Thoracic aorta (tissue), 2 donors: Measurements from ENCODE around the gene HLA-DRB5. TPM values are rescaled to one million over a fixed set of nuclear protein-coding genes. Genes with fewer than 3 reads are reported as not detected.
"Not testable (repeated sequence)": the region's sequence is repeated elsewhere in the genome, so short reads cannot be mapped to it uniquely, and the experiment has no call there.

Source experiments
- ATAC-seq: fragments of 150-250 bp; one replicate; pipeline ENCODE4 v1.8.0; 2017; ENCODE audit warnings: low read depth; ENCODE audit not compliant: insufficient number of reproducible peaks, low FRiP score
- DNase-seq: peaks from one replicate; pipeline ENCODE4 v3.0.0-alpha.2; 2020; ENCODE audit warnings: low spot score
- H3K27ac ChIP-seq, 2 donors: fragments of 200-600 bp; sonication (generic); 1 replicate in 1 of 2; 2 replicates in 1 of 2; pipeline ENCODE4 v1.5.1; 2016; ENCODE audit warnings: mild to moderate bottlenecking in 2 of 2, moderate library complexity in 2 of 2
- H3K27me3 ChIP-seq: fragments of 200-600 bp; sonication (generic); replicated peaks from 2 replicates; pipeline ENCODE4 v1.6.0; 2016; ENCODE audit warnings: mild to moderate bottlenecking; ENCODE audit not compliant: insufficient read depth
- H3K36me3 ChIP-seq: fragments of 200-600 bp; sonication (generic); one replicate; pipeline ENCODE4 v1.5.1; 2016
- H3K4me1 ChIP-seq, 2 donors: fragments of 200-600 bp; sonication (generic); 1 replicate in 1 of 2; 2 replicates in 1 of 2; pipeline versions ENCODE4 v1.5.1 to v1.6.0; 2016; ENCODE audit warnings: low read depth in 2 of 2, mild to moderate bottlenecking in 1 of 2; ENCODE audit not compliant: control insufficient read depth in 1 of 2
- H3K4me3 ChIP-seq: fragments of 200-600 bp; sonication (generic); 2 replicates; pipeline ENCODE4 v1.5.1; 2016; ENCODE audit warnings: mild to moderate bottlenecking
- H3K9me3 ChIP-seq: fragments of 200-600 bp; sonication (generic); 2 replicates; pipeline ENCODE4 v1.5.1; 2016
- CTCF ChIP-seq: fragments of 200-600 bp; sonication (generic); IDR thresholded peaks from one replicate; pipeline ENCODE4 v1.5.1; 2019; ENCODE audit warnings: antibody characterized with exemption
- total RNA-seq, 2 donors: library from RNA; depleted of rRNA; stranded (reverse); fragments of >200 nt; gene quantifications; one replicate each; pipeline versions ENCODE4 v1.1.0 to v1.2.3, GENCODE V29; 2016

The HLA-DRB5 gene
- total RNA-seq, 2 donors from 2014 or later = 3.4 TPM; not detected in 1

GRCh38 chr6:32558426-32559057 is 28.5 kb upstream of the HLA-DRB5 start:
- no peaks in the 10 kb centered on the region for H3K4me1 ChIP-seq
- H3K27me3 ChIP-seq = no peaks in the 10 kb centered on the region
- H3K27ac ChIP-seq = no peak overlapping the region
- H3K4me3 ChIP-seq = no peak overlapping the region
- H3K9me3 ChIP-seq = no peaks in the 10 kb centered on the region
- DNase-seq (no peak), ATAC-seq (no peak)
- no peaks in the 10 kb centered on the region for H3K36me3 ChIP-seq
- TF ChIP-seq CTCF = no peak

DNA sequence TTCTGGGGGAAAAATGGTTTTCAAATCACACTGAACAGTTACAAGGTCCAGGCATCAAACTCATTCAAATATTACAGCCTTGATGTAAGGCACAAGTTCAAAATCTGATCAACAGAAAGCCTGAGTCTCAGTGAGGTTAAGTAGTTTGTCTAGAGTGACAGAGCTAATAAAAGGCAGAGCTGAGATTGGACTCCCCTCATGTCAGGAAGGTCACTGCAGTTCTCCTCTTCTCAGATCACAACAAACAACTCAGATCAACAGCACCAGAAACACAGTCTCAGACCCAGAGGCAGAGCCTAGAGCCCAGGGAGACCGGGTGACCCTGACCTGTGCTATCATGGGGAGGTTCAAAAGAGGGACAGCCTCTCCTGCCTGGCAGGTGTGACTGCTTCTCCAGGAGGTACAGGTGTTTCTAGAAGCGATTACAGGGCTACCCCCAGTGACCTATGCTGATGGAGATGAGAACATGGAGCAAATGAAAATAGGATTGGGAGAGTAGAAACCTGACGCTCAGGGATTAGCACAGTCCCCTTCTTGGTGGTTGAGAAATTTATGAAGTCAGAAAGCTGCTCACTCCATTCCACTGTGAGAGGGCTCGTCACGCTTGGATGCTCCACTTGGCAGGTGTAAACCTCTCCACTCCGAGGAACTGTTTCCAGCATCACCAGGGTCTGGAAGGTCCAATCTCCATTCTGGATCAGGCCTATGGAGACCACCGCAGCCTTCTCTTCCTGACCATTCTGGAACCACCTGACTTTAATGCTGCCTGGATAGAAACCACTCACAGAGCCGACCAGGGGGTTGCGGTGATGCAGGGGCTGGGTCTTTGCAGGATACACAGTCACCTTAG is 24.3 kb upstream of the HLA-DRB5 start:
- H3K27ac ChIP-seq = no peak overlapping the region
- H3K36me3 ChIP-seq = no peaks in the 10 kb centered on the region
- H3K9me3 ChIP-seq = no peaks in the 10 kb centered on the region
- ATAC-seq (no peak), DNase-seq (no peak)
- H3K27me3 ChIP-seq = no peaks in the 10 kb centered on the region
- no peak overlapping the region for H3K4me3 ChIP-seq
- TF ChIP-seq CTCF = no peak
- H3K4me1 ChIP-seq = no peaks in the 10 kb centered on the region

GRCh38 chr6:32553037-32553742 is 23.1 kb upstream of the HLA-DRB5 start:
- Histone ChIP-seq H3K27me3 (no peaks in the 10 kb centered on the region), H3K9me3 (no peaks in the 10 kb centered on the region), H3K36me3 (no peaks in the 10 kb centered on the region), H3K4me3 (no peak overlapping the region), H3K4me1 (no peaks in the 10 kb centered on the region), H3K27ac (no peak overlapping the region)
- no peak for ATAC-seq
- no peak for TF ChIP-seq CTCF
- no peak for DNase-seq

DNA sequence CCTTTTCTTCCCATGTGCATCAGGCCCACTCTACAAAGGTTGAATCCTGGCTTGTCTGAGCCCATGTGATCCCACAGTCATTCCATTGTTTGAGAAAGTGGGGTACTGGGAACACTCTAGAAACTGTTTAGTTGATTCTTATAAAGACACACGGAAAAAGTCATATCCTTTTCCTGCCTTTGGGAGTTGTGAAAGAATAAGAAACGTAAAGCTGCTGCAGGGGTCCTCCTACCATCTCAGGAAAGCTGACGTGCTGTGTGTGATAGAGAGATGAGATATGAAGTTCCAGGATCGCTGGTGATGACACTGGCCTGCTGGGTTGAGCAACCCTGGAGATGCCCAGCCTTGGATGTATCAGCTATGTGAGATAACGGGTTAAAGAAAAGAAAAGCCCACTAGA is 21.3 kb upstream of the HLA-DRB5 start:
- DNase-seq = no peak
- TF ChIP-seq CTCF = no peak
- H3K27ac ChIP-seq = no peak overlapping the region
- ATAC-seq = no peak
- no peaks in the 10 kb centered on the region for H3K36me3 ChIP-seq
- no peak overlapping the region for H3K4me3 ChIP-seq
- H3K27me3 ChIP-seq = no peaks in the 10 kb centered on the region
- no peaks in the 10 kb centered on the region for H3K4me1 ChIP-seq
- H3K9me3 ChIP-seq = no peaks in the 10 kb centered on the region

GRCh38 chr6:32539839-32540238 is 9.8 kb upstream of the HLA-DRB5 start:
- no peak for TF ChIP-seq CTCF
- no peaks in the 10 kb centered on the region for H3K9me3 ChIP-seq
- no peaks in the 10 kb centered on the region for H3K27me3 ChIP-seq
- ATAC-seq (no peak), DNase-seq (no peak)
- H3K36me3 ChIP-seq = no peaks in the 10 kb centered on the region
- H3K27ac ChIP-seq = no peak overlapping the region
- H3K4me1 ChIP-seq = no peaks in the 10 kb centered on the region
- H3K4me3 ChIP-seq = no peak overlapping the region

DNA sequence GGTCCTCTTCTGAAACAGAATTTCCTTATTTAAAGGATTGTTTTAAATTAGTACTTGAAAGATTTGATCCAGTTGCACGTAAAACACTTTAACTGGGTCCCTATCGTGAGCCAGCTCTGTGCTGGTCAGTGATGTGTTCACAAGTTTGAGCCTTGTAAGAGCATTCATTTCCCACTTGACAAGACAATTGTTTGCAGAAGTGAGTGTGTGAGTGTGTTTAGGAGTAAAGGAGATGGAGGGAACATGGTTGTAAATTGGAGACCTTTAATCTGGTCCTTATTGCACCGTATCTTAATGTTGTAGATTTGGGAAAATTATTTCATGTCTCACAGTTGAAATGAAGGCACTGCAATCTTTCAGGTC is 325 bp upstream of the HLA-DRB5 start:
- H3K4me3 ChIP-seq, H3K36me3 ChIP-seq, H3K27me3 ChIP-seq, H3K9me3 ChIP-seq, H3K27ac ChIP-seq, DNase-seq, H3K4me1 ChIP-seq, ATAC-seq: not testable (repeated sequence)
